ENCODE data around the gene RAX.

RAX gene

GRCh38 chr18:59298871-59299270 is 25.6 kb upstream of the RAX start (continued):
- TF ChIP-seq TOX (CRISPR knock-in tag; IDR thresholded peaks at IDR 0.05; ENCODE audit: borderline replicate concordance) (no peak), ISL1 (CRISPR knock-in tag; IDR thresholded peaks at IDR 0.05) (no peak), GLIS3 (CRISPR knock-in tag; IDR thresholded peaks at IDR 0.05) (no peak), BACH2 (CRISPR knock-in tag; IDR thresholded peaks at IDR 0.05; ENCODE audit: borderline replicate concordance) (no peak), RARB (CRISPR knock-in tag; IDR thresholded peaks at IDR 0.05) (no peak)

- no peak for ATAC-seq
- no peak for TF ChIP-seq ARNTL (CRISPR knock-in tag; IDR thresholded peaks at IDR 0.05; ENCODE audit: borderline replicate concordance, low read depth)
- TF ChIP-seq CSDC2 (CRISPR knock-in tag; IDR thresholded peaks at IDR 0.05): no peak
- no peak for TF ChIP-seq ZFP3 (CRISPR knock-in tag; IDR thresholded peaks at IDR 0.05)
- TF ChIP-seq ISL1 (CRISPR knock-in tag; IDR thresholded peaks at IDR 0.05): no peak
- no peak for TF ChIP-seq POU6F1 (CRISPR knock-in tag; IDR thresholded peaks at IDR 0.05; ENCODE audit: borderline replicate concordance, low read depth)
- no peak for TF ChIP-seq ZNF565 (CRISPR knock-in tag; conservative IDR thresholded peaks at IDR 0.05; ENCODE audit: low read depth)
- no peak for TF ChIP-seq ZNF8 (CRISPR knock-in tag; IDR thresholded peaks at IDR 0.05)
- no peak for TF ChIP-seq TCF4 (CRISPR knock-in tag; IDR thresholded peaks at IDR 0.05; ENCODE audit: borderline replicate concordance)
- no peak for TF ChIP-seq GLIS3 (CRISPR knock-in tag; IDR thresholded peaks at IDR 0.05)
- TF ChIP-seq ZC3H10 (CRISPR knock-in tag; IDR thresholded peaks at IDR 0.05): no peak
- TF ChIP-seq CSRNP3 (CRISPR knock-in tag; IDR thresholded peaks at IDR 0.05): no peak
- TF ChIP-seq PPARA (CRISPR knock-in tag; IDR thresholded peaks at IDR 0.05; ENCODE audit: borderline replicate concordance): no peak
These were observed 20.1 kb upstream of the RAX start for GRCh38 chr18:59293317-59293716.

- TF ChIP-seq ZC3H10 (CRISPR knock-in tag; IDR thresholded peaks at IDR 0.05) (no peak), ESRRG (CRISPR knock-in tag; IDR thresholded peaks at IDR 0.05) (no peak), ZNF565 (CRISPR knock-in tag; conservative IDR thresholded peaks at IDR 0.05; ENCODE audit: low read depth) (no peak), OSR1 (CRISPR knock-in tag; IDR thresholded peaks at IDR 0.05) (no peak), TOX (CRISPR knock-in tag; IDR thresholded peaks at IDR 0.05; ENCODE audit: borderline replicate concordance) (no peak), TCF4 (CRISPR knock-in tag; IDR thresholded peaks at IDR 0.05; ENCODE audit: borderline replicate concordance) (no peak), GLIS3 (CRISPR knock-in tag; IDR thresholded peaks at IDR 0.05) (no peak), ZFP30 (CRISPR knock-in tag; IDR thresholded peaks at IDR 0.05) (no peak), ZNF8 (CRISPR knock-in tag; IDR thresholded peaks at IDR 0.05) (no peak)
These were observed 13.1 kb upstream of the RAX start for GRCh38 chr18:59286341-59286740.

GRCh38 chr18:59282341-59282740 is 9.1 kb upstream of the RAX start:
- ATAC-seq: no peak
- no peak for TF ChIP-seq SNAI2 (CRISPR knock-in tag; IDR thresholded peaks at IDR 0.05)
- no peak for TF ChIP-seq BACH2 (CRISPR knock-in tag; IDR thresholded peaks at IDR 0.05; ENCODE audit: borderline replicate concordance)
- no peak for TF ChIP-seq GLIS3 (CRISPR knock-in tag; IDR thresholded peaks at IDR 0.05)
- no peak for TF ChIP-seq TCF4 (CRISPR knock-in tag; IDR thresholded peaks at IDR 0.05; ENCODE audit: borderline replicate concordance)
- no peak for TF ChIP-seq ZFP3 (CRISPR knock-in tag; IDR thresholded peaks at IDR 0.05)
- no peak for TF ChIP-seq RARB (CRISPR knock-in tag; IDR thresholded peaks at IDR 0.05)
- no peak for TF ChIP-seq ISL1 (CRISPR knock-in tag; IDR thresholded peaks at IDR 0.05)
- no peak for TF ChIP-seq CSDC2 (CRISPR knock-in tag; IDR thresholded peaks at IDR 0.05)
- no peak for TF ChIP-seq OSR1 (CRISPR knock-in tag; IDR thresholded peaks at IDR 0.05)
- TF ChIP-seq ZC3H10 (CRISPR knock-in tag; IDR thresholded peaks at IDR 0.05): no peak
- no peak for TF ChIP-seq PPARA (CRISPR knock-in tag; IDR thresholded peaks at IDR 0.05; ENCODE audit: borderline replicate concordance)

More at GRCh38 chr18:59286341-59286740, 13.1 kb upstream of the RAX start:
- no peak for ATAC-seq

GRCh38 chr18:59279722-59280121 is 6.5 kb upstream of the RAX start:
- no peak for ATAC-seq
- TF ChIP-seq SNAI2 (CRISPR knock-in tag; IDR thresholded peaks at IDR 0.05) (no peak), CSRNP3 (CRISPR knock-in tag; IDR thresholded peaks at IDR 0.05) (no peak), ZNF70 (CRISPR knock-in tag; IDR thresholded peaks at IDR 0.05) (no peak), ZFP3 (CRISPR knock-in tag; IDR thresholded peaks at IDR 0.05) (no peak), TCF4 (CRISPR knock-in tag; IDR thresholded peaks at IDR 0.05; ENCODE audit: borderline replicate concordance) (no peak)

GRCh38 chr18:59279193-59279592 is 5.9 kb upstream of the RAX start:
- no peak for ATAC-seq
- TF ChIP-seq CREB5 (CRISPR knock-in tag; IDR thresholded peaks at IDR 0.05; ENCODE audit: low read depth): no peak
